Endothelial cell (in vitro differentiated cells): ENCODE results near the gene ZFX. TPM values are rescaled to one million over a fixed set of nuclear protein-coding genes. Genes with fewer than 3 reads are reported as not detected.

Experiments
- DNase-seq: peaks from one replicate; pipeline ENCODE4 v3.0.0; 2021; ENCODE audit warnings: low spot score
- H3K27ac Mint-ChIP-seq: one replicate; pipeline ENCODE4 v1.8.0; 2021; ENCODE audit warnings: mixed read lengths, inconsistent platforms; ENCODE audit not compliant: unreplicated experiment
- H3K27me3 Mint-ChIP-seq: one replicate; pipeline ENCODE4 v1.8.0; 2021; ENCODE audit warnings: mild to moderate bottlenecking, moderate library complexity, mixed read lengths, inconsistent platforms; ENCODE audit not compliant: unreplicated experiment
- H3K36me3 Mint-ChIP-seq: one replicate; pipeline ENCODE4 v1.8.0; 2021; ENCODE audit warnings: mild to moderate bottlenecking, low read depth, mixed read lengths, inconsistent platforms; ENCODE audit not compliant: unreplicated experiment
- H3K4me1 Mint-ChIP-seq: one replicate; pipeline ENCODE4 v1.8.0; 2021; ENCODE audit warnings: mild to moderate bottlenecking, mixed read lengths, inconsistent platforms; ENCODE audit not compliant: unreplicated experiment
- H3K4me3 Mint-ChIP-seq: one replicate; pipeline ENCODE4 v1.8.0; 2021; ENCODE audit warnings: mild to moderate bottlenecking, mixed read lengths, inconsistent platforms; ENCODE audit not compliant: unreplicated experiment
- H3K9me3 Mint-ChIP-seq: one replicate; pipeline ENCODE4 v1.8.0; 2021; ENCODE audit warnings: mixed read lengths, inconsistent platforms; ENCODE audit not compliant: unreplicated experiment
- CTCF ChIP-seq: fragments of 200-600 bp; sonication (generic); IDR thresholded peaks from one replicate; pipeline ENCODE4 v1.5.0; 2021; ENCODE audit warnings: antibody characterized with exemption; ENCODE audit not compliant: unreplicated experiment
- total RNA-seq: library from RNA; stranded (reverse); fragmentation: NEBNext Ultra II Directional; extraction: Animal tissue kit (Norgen Biotek cat#: 25700); gene quantifications from one replicate; pipeline ENCODE4 v1.2.1, GENCODE V29; 2021; ENCODE audit not compliant: unreplicated experiment

ZFX gene
- total RNA-seq, 1 donor from 2014 or later, result 40.0 TPM

GRCh38 chrX:24241822-24242648, 92.5 kb downstream of the ZFX start:
- Mint-ChIP-seq H3K27ac (no peak overlapping the region), H3K4me1 (peaks cover 20% of the 10 kb centered on the region), H3K4me3 (no peak overlapping the region), H3K27me3 (peaks cover 4% of the 10 kb centered on the region), H3K36me3 (no peaks in the 10 kb centered on the region), H3K9me3 (no peaks in the 10 kb centered on the region)
- no peak for DNase-seq
- TF ChIP-seq CTCF, result no peak

- Mint-ChIP-seq H3K36me3 (no peaks in the 10 kb centered on the region), H3K27me3 (peaks cover 4% of the 10 kb centered on the region), H3K4me1 (peaks cover 18% of the 10 kb centered on the region), H3K9me3 (no peaks in the 10 kb centered on the region), H3K27ac (no peak overlapping the region), H3K4me3 (no peak overlapping the region)
- no peak for TF ChIP-seq CTCF
- DNase-seq, result no peak
Observed at GRCh38 chrX:24242649-24243175, 93.2 kb downstream of the ZFX start.

- Mint-ChIP-seq H3K4me3 (no peak overlapping the region), H3K36me3 (no peaks in the 10 kb centered on the region), H3K27ac (no peak overlapping the region)
Observed at GRCh38 chrX:24243188-24243587, 93.7 kb downstream of the ZFX start.

GRCh38 chrX:24243692-24244091, 94.2 kb downstream of the ZFX start:
- TF ChIP-seq CTCF, result no peak
- no peak for DNase-seq
- Mint-ChIP-seq H3K36me3 (no peaks in the 10 kb centered on the region), H3K4me1 (peaks cover 14% of the 10 kb centered on the region), H3K27me3 (peaks cover under 1% of the 10 kb centered on the region), H3K9me3 (no peaks in the 10 kb centered on the region), H3K27ac (no peak overlapping the region), H3K4me3 (no peak overlapping the region)

More at GRCh38 chrX:24243188-24243587, 93.7 kb downstream of the ZFX start:
- Mint-ChIP-seq H3K9me3 (no peaks in the 10 kb centered on the region), H3K4me1 (peaks cover 14% of the 10 kb centered on the region), H3K27me3 (peaks cover 2% of the 10 kb centered on the region)
- DNase-seq, result no peak
- no peak for TF ChIP-seq CTCF

GRCh38 chrX:24245202-24245601, 95.7 kb downstream of the ZFX start:
- Mint-ChIP-seq H3K4me1 (peaks cover 14% of the 10 kb centered on the region), H3K27me3 (no peaks in the 10 kb centered on the region), H3K9me3 (no peaks in the 10 kb centered on the region), H3K36me3 (no peaks in the 10 kb centered on the region), H3K4me3 (no peak overlapping the region), H3K27ac (no peak overlapping the region)
- no peak for DNase-seq
- no peak for TF ChIP-seq CTCF
